NCI-H345 (cell line): ENCODE results near the gene RASA3.
"Not testable (repeated sequence)": the region's sequence is repeated elsewhere in the genome, so short reads cannot be mapped to it uniquely, and the experiment has no call there.

Experiments
- DNase-seq: peaks from one replicate; lab custom pipeline; 2025; lab: John Stamatoyannopoulos, UW

RASA3 gene, protein sequence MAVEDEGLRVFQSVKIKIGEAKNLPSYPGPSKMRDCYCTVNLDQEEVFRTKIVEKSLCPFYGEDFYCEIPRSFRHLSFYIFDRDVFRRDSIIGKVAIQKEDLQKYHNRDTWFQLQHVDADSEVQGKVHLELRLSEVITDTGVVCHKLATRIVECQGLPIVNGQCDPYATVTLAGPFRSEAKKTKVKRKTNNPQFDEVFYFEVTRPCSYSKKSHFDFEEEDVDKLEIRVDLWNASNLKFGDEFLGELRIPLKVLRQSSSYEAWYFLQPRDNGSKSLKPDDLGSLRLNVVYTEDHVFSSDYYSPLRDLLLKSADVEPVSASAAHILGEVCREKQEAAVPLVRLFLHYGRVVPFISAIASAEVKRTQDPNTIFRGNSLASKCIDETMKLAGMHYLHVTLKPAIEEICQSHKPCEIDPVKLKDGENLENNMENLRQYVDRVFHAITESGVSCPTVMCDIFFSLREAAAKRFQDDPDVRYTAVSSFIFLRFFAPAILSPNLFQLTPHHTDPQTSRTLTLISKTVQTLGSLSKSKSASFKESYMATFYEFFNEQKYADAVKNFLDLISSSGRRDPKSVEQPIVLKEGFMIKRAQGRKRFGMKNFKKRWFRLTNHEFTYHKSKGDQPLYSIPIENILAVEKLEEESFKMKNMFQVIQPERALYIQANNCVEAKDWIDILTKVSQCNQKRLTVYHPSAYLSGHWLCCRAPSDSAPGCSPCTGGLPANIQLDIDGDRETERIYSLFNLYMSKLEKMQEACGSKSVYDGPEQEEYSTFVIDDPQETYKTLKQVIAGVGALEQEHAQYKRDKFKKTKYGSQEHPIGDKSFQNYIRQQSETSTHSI

DNA sequence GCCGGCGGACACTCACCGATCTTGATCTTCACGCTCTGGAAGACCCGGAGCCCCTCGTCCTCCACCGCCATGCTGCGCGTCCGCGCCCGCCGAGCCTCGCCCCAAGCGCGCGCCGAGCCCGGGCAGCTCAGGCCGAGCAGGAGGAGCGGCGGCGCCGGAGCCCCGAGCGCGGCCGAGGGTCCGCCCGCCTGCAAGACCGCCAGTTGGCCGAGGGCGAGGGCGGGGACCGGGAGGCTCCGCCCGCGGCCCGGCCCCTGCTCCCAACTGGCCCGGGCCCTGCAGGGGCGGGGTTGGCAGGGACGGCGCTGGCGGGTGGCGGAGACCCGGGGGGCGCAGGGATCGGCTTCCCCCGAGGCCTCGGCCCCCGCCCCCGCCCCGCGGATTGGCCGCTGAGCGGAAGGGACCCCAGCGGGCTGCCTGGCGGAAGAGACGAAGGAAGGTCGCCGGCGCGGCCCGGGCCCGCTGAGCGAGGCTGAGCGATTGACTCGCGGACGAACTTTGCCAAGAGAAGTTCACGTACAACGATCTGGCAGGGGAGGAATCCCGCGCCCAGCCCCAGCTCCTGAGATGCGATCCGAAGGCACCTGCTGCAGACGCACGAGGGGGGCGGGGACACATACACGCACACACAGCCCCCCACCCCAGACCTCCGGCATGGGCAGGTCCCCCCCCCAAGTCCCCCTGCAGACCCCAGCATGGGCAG lies at the start of gene RASA3:
RASA3 (minus strand) TSS at position 205 of the 703 bp plus-strand sequence; CDS start at position 71, 134 bp downstream.
- peak; percentile 78 for DNase-seq

DNA sequence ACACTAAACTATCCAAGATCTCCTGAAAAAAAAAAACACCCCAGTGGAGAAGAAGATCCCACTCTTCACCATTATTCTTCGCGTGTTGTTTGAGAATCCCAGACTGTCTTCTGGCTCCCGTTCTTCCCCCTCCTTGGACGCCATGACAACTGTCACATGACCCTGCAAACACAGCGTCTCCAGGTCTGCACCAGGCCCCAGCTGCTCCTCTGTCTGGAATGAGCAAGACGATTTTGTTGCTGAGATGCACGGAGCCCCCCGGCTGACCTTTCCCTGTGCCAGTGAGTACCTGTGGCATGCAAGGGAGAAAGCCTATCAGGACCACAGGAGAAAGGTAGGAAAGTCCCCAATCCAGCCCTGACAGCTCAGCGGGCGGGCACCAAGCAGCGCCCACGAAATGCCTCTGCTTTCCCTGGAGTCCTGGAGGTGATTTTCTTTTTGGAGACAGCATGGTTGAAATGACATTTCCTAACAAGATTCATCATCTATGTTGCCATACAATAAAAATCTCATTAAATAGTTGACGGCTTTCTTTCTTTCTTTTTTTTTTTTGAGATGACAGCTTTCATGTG lies 46.8 kb upstream of the RASA3 start, which contains the start of gene CFAP97D2:
CFAP97D2 (plus strand) TSS at position 171 of the 572 bp plus-strand sequence; CDS start at position 245, 74 bp downstream.
- DNase-seq: no peak

DNA sequence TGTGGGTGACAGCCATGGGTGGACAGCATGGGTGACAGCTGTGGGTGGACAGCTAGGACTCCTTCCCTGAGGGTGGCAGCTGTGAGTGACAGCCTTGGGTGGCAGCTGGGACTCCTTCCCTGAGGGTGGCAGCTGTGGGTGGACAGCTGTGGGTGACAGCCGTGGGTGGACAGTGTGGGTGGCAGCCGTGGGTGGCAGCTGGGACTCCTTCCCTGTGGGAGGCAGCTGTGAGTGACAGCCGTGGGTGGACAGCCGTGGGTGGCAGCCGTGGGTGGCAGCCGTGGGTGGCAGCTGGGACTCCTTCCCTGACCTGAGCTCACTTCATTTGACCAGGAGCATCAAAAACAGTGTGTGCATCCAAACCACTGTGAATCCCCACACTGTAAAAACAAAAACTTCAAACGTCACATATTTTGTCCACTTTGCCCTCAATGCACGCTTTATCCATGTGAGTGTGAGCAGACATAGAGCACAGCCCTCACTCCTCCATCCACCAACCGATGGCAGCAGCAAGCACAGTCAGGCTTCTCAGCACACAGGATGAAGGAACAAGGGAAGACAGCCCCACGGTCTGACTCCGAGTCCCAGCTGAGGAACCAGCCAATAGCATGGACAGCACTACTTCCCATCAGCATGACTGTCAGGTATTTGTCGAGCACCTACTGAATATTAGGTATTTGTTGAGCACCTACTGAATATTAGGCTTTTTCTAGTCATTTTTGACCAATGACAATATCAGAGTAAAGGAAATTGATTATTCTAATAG lies 45.0 kb upstream of the RASA3 start:
- DNase-seq: no peak

DNA sequence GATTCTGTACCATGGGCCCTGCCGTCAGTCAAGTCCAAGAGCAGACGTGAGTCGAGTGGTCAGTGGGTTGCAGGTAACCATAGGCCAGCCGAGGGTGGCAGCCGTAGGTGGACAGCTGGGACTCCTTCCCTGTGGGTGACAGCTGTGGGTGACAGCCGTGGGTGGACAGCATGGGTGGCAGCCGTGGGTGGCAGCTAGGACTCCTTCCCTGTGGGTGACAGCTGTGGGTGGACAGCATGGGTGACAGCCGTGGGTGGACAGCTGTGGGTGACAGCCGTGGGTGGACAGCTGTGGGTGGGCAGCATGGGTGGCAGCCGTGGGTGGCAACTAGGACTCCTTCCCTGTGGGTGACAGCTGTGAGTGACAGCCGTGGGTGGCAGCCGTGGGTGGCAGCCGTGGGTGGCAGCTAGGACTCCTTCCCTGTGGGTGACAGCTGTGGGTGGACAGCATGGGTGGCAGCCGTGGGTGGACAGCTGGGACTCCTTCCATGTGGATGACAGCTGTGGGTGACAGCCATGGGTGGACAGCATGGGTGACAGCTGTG lies 44.0 kb upstream of the RASA3 start:
- DNase-seq: not testable (repeated sequence)

DNA sequence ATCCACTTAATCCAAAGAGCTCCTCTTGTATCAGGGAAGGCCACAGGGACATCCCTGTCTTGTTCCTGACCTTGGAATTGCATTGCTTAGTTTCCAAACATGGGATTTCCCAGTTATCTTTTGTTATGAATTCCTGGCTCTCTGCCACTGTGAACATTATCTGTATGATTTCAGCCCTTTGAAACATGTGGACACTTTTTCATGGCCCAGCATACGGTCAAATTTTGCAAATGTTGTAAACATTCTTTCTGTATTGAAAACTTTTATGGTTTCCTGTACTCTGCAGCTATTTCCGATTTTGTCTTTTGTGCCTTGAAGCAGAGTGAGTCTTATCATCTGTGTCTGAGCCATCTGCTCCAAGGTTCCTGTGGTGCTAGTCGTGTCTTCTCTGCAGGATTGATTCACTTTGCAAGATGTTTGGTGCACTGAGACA lies 42.1 kb upstream of the RASA3 start:
- DNase-seq: no peak

DNA sequence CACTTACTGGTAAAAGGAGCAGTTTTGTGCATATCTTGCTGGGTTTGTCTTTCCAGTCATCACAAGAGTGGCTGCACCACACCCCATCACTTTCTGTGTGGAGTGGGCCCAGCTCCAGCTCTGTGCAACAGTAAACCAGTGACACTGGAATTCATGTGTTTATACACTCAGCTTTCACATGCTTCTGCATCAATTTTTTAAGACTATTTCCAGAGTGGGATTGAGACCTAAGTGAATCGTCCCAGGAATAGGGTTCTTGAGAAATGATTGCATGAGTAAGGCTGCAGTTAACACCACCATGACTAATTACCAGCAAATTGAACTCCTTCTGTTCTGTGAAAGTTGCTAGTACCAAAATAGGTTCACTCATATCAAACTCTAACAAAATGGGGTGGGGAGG lies 41.3 kb upstream of the RASA3 start:
- DNase-seq: no peak

DNA sequence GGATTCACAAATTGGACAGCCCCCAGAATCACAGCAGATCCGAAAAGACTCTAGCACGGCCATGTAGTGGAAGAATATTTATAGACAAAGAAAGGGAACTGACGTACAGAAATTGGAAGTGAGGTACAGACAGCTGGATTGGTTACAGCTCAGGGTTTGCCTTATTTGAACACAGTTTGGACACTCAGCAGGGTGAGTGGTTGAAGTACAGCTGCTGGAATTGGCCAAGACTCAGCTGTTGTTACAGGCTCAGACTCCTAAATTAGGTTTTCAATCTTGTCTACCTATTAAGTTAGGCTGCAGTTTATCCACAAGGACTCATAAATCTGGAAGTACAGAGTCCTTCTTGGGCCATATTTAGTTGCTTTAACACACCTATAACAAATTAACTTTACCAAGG lies 40.8 kb upstream of the RASA3 start:
- DNase-seq: no peak

DNA sequence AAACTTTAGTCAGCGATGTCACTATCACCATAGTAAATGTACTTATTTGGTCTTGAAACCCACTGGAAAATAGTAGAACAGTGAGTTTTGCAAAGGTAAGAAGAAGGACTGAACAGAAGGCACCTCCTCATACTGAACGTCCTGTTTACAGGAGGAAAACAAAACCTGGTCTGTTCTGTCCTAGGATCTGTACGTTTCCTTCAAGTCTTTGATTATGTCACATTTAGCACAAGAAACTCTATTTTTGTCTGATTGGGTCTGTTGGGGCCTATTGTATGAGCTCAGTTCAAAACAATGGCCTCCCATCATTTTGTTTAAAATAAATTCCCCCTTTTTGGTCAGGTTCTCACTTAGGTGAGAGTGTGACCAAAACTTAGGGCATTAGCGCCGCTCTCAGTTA lies 35.5 kb upstream of the RASA3 start:
- DNase-seq: no peak

DNA sequence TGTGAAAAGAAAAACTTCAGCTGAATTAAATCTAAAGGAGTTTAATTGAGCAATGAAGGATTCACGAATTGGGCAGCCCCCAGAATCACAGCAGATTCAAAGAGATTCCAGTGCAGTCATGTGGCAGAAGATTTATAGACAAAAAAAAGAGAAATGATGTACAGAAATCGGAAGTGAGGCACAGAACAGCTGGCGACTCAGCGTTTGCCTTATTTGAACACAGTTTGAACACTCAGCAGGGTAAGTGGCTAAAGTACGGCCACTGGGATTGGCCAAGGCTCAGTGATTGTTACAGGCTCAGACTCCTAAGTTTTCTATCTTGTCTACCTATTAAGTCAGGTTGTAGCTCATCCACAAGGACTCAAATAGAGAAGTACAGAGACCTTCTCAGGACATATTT lies 35.0 kb upstream of the RASA3 start:
- DNase-seq: no peak

DNA sequence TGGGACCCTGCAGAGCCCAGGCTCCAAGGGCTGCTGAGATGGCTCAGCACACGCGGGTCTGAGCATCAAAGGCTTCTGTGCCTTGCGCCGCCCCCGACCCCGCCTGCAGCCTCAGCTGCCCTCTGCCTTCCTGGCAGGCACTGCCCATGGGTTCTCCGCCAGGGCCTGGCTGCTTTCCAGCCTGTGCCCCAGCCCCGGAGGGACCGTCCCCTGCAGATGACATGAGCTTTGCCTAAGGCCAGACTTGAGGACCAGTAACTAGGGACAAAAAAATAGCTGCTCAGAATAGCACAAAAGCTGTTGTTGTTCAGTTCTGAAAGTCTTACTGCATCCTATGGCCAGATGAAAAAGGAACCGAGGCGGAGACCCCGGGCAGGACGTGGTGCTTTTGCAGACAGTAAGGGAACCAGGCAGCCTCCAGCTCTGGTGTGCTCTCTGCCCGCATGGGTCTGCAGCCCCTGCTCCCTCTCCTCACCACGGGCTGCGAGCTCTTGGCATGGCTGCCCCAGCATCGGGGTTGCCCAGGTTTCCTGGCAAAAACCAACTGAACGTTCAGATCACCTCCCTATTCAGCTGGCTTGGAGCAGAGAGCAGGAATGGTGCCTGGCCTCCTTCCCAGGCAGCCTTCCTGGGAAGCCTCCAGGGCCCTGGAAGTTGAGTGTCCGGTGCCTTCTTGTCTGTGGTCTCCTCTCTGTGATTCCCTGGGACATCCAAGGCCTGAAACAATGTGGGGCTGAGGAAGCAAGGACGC lies 34.1 kb upstream of the RASA3 start:
- DNase-seq: no peak

DNA sequence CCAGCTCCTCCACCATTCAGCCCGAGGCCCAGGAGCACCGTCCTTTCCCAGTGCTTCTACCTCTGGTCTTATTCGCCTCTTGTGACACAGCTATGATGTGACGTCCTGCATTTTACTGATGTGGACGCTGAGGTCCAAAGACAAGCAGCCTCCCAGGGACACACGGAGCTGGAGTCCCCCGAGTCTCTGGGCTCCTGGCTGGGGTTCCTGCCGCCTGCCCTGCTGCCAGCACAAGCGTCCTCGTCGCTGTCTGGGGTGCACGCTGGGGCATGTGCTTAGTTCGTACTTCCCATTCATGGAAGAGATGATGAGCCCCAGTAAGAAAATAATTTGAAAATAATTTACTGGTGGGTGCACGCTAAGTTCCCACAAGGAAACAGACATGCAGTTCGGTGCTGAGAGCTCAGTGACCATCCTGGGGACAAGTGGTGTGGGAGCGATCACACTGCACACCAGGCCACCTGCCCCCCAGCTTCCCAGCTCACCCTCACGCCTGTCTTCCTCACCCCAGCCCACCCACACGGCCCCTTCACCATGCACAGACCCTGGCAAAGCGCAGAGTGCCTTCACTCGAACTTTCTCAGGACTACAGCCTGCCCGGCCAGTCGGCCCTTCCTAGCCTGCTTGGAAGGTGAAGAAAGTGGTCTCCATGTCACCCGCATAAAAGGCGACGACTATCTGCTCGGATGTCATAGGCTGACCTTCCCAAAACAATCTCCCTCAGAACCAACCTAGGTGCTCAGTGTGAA lies 32.4 kb upstream of the RASA3 start:
- DNase-seq: no peak

DNA sequence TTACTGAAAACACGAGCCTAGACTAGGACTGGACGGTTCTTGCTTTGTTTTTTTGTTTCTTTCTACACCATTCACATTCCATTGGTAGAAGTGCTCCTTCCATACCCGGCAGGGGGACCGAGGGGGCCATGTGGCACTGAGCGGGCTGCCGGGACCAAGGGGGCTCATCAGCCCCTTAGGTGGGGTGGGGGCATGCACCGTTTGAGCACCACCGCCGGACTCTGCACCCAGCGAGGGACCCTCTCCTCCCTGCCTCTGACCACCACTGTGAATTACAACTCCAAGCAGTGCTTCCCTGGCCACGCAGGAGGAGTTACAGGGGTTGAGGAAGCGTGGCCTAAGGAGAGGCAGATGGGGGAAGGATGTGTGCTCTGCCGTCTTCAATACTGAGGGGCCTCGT lies 31.6 kb upstream of the RASA3 start:
- DNase-seq: no peak

DNA sequence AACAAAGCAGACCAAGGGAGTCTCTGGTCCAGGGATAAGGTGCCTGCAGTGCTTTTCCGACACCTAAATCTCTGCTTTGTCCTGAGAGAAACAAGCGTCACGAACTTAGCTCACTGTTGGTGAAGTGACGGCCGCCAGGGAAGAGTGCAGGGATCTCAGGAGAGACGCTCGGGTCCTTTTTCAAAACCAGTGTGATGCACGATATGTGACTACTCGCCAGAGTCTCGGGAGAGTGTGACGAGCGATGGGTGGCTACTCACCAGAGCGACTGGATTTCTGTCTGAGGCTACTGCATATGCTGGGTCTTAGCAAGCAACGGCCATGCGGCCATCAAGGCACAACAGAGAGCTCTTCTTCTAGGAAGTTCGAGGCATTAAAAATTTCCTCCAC lies 30.1 kb upstream of the RASA3 start:
- no peak for DNase-seq

DNA sequence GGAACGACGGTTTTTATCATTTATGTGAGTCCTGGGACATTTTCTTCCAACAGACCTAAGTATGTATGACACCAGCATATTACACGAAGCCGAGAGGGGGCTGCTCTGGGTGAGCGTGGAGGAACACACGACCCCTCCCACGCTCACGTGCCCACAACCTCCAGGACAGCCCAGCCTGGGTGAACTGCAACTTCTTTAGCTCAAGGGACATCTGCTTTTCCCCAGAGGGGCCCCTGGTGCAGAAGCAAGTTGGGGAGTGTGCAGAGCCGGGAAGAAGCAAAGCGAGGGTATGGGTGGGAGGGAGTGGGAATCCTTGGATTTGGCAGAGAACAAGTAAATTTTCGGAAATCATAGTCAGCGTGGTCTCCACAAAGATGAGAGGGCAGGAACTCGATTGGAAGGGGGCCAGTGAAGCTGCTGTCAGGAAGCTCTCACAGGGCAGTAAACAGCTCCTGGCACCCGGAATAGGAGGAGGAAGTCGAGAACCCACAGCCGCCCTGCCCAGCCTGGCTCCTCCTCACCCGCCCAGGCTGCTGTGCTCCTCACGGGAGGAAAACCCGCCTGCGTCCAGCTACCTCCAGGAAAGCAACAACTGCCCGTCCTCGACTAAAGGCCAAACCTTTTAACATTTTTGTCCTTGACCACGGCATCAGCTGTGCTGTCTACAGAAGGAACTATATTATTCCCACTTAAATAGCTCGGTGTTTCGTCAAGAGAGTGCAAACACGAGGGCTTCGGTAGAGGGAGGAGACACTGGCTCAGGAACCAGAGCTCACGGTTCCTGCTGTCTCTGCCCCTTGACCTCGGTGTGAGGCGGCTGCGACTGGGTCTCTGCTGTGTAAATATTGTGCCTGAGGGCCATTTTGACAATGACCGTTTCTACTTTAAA lies 29.5 kb upstream of the RASA3 start:
- no peak for DNase-seq

DNA sequence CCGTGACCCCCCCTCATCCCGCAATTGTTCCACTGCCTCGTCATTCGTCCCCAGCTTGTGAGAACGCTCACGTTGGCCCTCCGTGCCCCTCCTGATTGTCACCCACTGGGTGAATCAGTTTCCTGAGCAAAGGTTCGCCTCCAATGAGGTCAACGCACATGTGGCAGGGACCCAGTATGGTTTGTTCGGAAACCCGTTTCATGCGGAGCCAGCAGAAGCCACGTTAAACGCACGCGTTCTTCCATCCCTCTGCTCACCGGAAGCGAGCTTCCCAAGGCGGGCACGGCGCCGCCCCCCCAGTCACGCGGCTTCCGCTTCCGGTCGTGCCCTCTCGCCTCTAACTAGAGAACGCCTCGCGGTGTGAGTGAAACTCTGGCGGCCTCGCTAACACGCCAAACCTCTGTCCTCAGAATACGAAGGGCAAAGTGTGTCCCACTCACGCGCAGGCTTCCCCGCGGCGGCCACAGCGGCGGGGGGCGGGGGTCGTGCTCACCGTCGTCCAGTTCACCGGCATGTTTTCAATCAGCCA lies 28.7 kb upstream of the RASA3 start:
- no peak for DNase-seq

DNA sequence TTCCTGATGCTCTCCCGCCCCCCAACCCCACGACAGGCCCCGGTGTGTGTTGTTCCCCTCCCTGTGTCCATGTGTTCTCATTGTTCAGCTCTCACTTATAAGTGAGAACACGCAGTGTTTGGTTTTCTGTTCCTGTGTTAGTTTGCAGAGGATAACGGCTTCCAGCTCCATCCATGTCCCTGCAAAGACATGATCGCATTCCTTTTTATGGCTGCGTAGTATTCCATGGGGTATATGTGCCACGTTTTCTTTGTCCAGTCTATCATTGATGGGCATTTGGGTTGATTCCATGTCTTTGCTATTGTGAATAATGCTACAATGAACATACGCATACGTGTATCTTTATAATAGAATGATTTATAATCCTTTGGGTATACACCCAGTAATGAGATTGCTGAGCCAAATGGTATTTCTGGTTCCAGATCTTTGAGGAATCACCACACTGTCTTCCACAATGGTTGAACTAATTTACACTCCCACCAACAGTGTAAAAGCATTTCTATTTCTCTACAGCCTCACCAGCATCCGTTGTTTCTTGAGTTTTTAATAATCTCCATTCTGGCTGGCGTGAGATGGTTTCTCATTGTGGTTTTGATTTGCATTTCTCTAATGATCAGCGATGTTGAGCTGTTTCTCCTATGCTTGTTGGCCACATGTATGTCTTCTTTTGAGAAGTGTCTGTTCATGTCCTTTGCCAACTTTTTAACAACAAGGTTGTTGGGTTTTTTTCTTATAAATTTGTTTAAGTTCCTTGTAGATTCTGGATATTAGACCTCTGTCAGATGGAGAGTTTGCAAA lies 26.6 kb upstream of the RASA3 start:
- DNase-seq: not testable (repeated sequence)

DNA sequence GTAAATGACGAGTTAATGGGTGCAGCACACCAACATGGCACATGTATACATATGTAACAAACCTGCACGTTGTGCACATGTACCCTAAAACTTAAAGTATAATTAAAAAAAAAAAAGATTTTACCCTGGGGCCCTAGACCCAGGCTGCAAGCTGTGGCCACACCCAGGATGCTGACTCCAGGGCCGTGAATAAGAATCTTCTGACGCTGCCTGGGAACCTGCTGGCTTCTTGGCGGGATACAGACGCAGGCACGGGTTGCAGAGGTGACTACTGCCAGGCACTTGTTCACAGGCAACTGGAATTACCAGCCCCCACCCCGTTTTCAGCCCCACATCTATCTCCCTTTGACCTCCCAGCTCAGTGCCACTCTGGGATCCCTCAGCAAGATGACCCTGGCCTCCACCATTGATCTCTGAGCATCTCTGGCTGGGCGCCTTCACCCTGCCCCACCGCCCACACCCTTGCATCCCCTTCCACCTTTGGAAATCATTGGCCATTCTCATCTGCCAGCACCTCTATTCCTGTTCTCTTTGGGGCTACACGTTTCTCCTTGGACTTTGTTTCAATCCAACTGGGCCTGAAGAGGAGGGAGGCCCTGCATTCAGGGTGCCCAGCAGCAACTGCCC lies 25.6 kb upstream of the RASA3 start:
- DNase-seq: no peak
